Measurements from ENCODE around the gene TOMM20.

TOMM20 gene

DNA sequence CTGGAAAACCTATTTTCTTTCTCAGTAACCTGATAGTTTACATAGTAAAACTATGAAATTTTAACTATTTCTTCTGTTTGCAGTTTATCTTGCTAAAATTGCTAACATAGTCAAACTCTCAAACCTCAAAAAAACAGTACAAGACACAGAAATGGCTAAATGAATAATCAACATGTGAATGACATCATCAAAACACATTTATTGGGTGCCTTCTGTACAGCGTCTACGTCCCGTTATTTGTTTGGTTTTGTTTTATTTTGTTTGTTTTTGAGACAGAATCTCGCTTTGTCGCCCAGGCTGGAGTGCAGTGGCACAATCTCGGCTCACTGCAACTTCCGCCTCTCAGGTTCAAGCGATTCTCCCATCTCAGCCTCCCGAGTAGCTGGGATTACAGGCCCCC, 21.2 kb upstream of the TOMM20 start:
- Histone ChIP-seq H3K36me3 (replicated peaks; ENCODE audit: insufficient read depth, low read length) (peaks cover 11% of the 10 kb centered on the region), H3K9ac (ENCODE audit: low read length) (no peak overlapping the region)

DNA sequence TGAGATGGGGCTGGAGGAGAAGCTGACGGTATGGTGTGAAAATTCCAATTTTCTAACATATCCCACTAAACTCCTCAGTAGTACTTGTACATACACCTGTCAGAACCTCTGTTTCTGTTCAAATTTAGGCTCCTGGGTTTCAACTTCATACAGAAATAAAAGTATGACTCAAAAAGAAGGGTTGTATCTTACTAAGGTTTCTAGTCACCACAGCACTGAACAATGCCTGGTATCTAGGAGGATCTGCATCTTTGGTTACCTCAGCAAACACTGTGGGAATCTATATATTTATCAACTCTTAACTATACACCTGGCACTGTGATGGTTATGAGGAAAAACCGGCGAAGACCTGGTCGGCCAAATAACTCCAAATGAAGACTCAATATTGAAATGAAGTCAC, 18.6 kb upstream of the TOMM20 start:
- Histone ChIP-seq H3F3A (ENCODE audit: insufficient read depth, low read length) (0 out of 2 replicates have a peak, but pooled peaks cover 3% of the 10 kb centered on the region), H3K79me2 (ENCODE audit: low read length) (peaks cover 32% of the 10 kb centered on the region; the same call in 1 of the 2 replicates), H3K4me3 (ENCODE audit: low read length) (no peak overlapping the region), H3K9ac (ENCODE audit: low read length) (no peak overlapping the region), H3K27ac (ENCODE audit: low read length) (no peak overlapping the region), H3K27me3 (replicated peaks; ENCODE audit: insufficient read depth, low read length) (no peaks in the 10 kb centered on the region), H4K20me1 (ENCODE audit: insufficient read depth, low read length) (no peaks in the 10 kb centered on the region), H3K9me2 (replicated peaks; ENCODE audit: insufficient read depth, low read length) (no peaks in the 10 kb centered on the region), H3K4me2 (ENCODE audit: low read depth, low read length) (no peak overlapping the region), H2AFZ (ENCODE audit: low read length) (no peak overlapping the region), H3K36me3 (replicated peaks; ENCODE audit: insufficient read depth, low read length) (peaks cover 8% of the 10 kb centered on the region; the same call in 1 of the 2 replicates), H3K9me3 (replicated peaks; ENCODE audit: insufficient read depth, low read length) (no peaks in the 10 kb centered on the region), H3K4me1 (ENCODE audit: low read length) (no peaks in the 10 kb centered on the region)
- no peak for TF ChIP-seq EZH2phosphoT487 (IDR thresholded peaks at IDR 0.05; ENCODE audit: low read length)
- no peak for TF ChIP-seq EZH2 (optimal IDR thresholded peaks at IDR 0.05; ENCODE audit: low read depth, low read length)
- no peak for DNase-seq

More for the DNA sequence above, 21.2 kb upstream of the TOMM20 start:
- Histone ChIP-seq H3K9me2 (replicated peaks; ENCODE audit: insufficient read depth, low read length) (no peaks in the 10 kb centered on the region), H4K20me1 (ENCODE audit: insufficient read depth, low read length) (no peaks in the 10 kb centered on the region), H3K79me2 (ENCODE audit: low read length) (peaks cover 19% of the 10 kb centered on the region; the same call in 1 of the 2 replicates), H3K4me2 (ENCODE audit: low read depth, low read length) (no peak overlapping the region), H3K27me3 (replicated peaks; ENCODE audit: insufficient read depth, low read length) (no peaks in the 10 kb centered on the region), H3K27ac (ENCODE audit: low read length) (no peak overlapping the region), H3K4me3 (ENCODE audit: low read length) (no peak overlapping the region), H3K4me1 (ENCODE audit: low read length) (no peaks in the 10 kb centered on the region), H2AFZ (ENCODE audit: low read length) (no peak overlapping the region), H3K9me3 (replicated peaks; ENCODE audit: insufficient read depth, low read length) (no peaks in the 10 kb centered on the region), H3F3A (ENCODE audit: insufficient read depth, low read length) (0 out of 2 replicates have a peak, but pooled peaks cover 3% of the 10 kb centered on the region)
- no peak for DNase-seq
- TF ChIP-seq EZH2phosphoT487 (IDR thresholded peaks at IDR 0.05; ENCODE audit: low read length) = no peak
- TF ChIP-seq, protein P1, sequence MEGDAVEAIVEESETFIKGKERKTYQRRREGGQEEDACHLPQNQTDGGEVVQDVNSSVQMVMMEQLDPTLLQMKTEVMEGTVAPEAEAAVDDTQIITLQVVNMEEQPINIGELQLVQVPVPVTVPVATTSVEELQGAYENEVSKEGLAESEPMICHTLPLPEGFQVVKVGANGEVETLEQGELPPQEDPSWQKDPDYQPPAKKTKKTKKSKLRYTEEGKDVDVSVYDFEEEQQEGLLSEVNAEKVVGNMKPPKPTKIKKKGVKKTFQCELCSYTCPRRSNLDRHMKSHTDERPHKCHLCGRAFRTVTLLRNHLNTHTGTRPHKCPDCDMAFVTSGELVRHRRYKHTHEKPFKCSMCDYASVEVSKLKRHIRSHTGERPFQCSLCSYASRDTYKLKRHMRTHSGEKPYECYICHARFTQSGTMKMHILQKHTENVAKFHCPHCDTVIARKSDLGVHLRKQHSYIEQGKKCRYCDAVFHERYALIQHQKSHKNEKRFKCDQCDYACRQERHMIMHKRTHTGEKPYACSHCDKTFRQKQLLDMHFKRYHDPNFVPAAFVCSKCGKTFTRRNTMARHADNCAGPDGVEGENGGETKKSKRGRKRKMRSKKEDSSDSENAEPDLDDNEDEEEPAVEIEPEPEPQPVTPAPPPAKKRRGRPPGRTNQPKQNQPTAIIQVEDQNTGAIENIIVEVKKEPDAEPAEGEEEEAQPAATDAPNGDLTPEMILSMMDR (IDR thresholded peaks at IDR 0.05; ENCODE audit: low read length) = no peak
- TF ChIP-seq EZH2 (optimal IDR thresholded peaks at IDR 0.05; ENCODE audit: low read depth, low read length) = no peak

DNA sequence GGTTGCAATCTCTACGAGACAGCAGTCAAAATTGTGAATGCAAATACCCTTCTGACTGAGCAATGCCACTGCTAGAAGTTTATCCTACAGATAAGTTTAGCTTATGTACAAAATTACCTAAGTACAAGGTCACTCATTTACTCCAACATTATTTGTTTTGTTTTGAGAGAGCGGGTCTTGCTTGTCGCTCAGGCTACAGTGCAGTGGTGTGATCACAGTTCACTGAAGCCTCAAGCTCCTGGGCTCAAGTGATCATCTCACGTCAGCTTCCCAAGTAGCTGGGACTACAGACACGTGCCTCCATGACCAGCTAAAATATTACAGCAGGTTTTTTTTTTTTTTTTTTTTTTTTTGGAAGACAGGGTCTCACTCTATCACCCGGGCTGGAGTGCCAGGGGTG, 17.0 kb upstream of the TOMM20 start:
- H3K27me3 ChIP-seq (replicated peaks; ENCODE audit: insufficient read depth, low read length) = no peaks in the 10 kb centered on the region
- peaks cover 8% of the 10 kb centered on the region; the same call in 1 of the 2 replicates for H3K36me3 ChIP-seq (replicated peaks; ENCODE audit: insufficient read depth, low read length)
- no peaks in the 10 kb centered on the region for H3K4me1 ChIP-seq (ENCODE audit: low read length)
- H3K79me2 ChIP-seq (ENCODE audit: low read length) = peaks cover 31% of the 10 kb centered on the region; the same call in 1 of the 2 replicates
- no peaks in the 10 kb centered on the region for H3K9me2 ChIP-seq (replicated peaks; ENCODE audit: insufficient read depth, low read length)
- no peak overlapping the region for H3K9ac ChIP-seq (ENCODE audit: low read length)
- TF ChIP-seq EZH2phosphoT487 (IDR thresholded peaks at IDR 0.05; ENCODE audit: low read length) (no peak), EZH2 (optimal IDR thresholded peaks at IDR 0.05; ENCODE audit: low read depth, low read length) (no peak)
- TF ChIP-seq, protein P1 (IDR thresholded peaks at IDR 0.05; ENCODE audit: low read length) = no peak
- H3K4me2 ChIP-seq (ENCODE audit: low read depth, low read length) = no peak overlapping the region
- H3K9me3 ChIP-seq (replicated peaks; ENCODE audit: insufficient read depth, low read length) = no peaks in the 10 kb centered on the region
- H2AFZ ChIP-seq (ENCODE audit: low read length) = no peak overlapping the region
- DNase-seq = no peak
- 0 out of 2 replicates have a peak, but pooled peaks cover 3% of the 10 kb centered on the region for H3F3A ChIP-seq (ENCODE audit: insufficient read depth, low read length)
- no peak overlapping the region for H3K27ac ChIP-seq (ENCODE audit: low read length)
- H4K20me1 ChIP-seq (ENCODE audit: insufficient read depth, low read length) = no peaks in the 10 kb centered on the region
- H3K4me3 ChIP-seq (ENCODE audit: low read length) = no peak overlapping the region

DNA sequence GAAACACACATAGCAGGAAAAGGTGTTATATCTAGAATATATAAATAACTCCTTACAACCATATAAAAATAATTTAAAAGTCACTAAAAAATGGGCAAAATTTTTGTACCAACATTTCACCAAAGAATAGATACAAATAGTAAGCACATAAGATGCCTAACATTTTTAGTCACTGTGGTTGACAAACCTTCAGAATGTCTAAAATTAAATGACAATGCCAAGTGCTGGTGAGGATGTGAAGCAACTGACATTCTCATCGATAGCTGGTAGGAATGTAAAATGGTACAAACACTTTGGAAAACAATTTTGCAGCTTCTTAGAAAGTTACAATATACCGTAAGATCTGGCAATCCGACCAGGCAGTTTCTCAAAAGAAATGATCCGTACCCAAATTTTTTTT, 14.4 kb upstream of the TOMM20 start:
- Histone ChIP-seq H3K27me3 (replicated peaks; ENCODE audit: insufficient read depth, low read length) (no peaks in the 10 kb centered on the region), H3K27ac (ENCODE audit: low read length) (no peak overlapping the region), H3K9me3 (replicated peaks; ENCODE audit: insufficient read depth, low read length) (no peaks in the 10 kb centered on the region), H3F3A (ENCODE audit: insufficient read depth, low read length) (no peaks in the 10 kb centered on the region), H3K36me3 (replicated peaks; ENCODE audit: insufficient read depth, low read length) (0 out of 2 replicates have a peak, but pooled peaks cover 3% of the 10 kb centered on the region), H3K9ac (ENCODE audit: low read length) (no peak overlapping the region), H3K4me3 (ENCODE audit: low read length) (no peak overlapping the region), H3K4me1 (ENCODE audit: low read length) (no peaks in the 10 kb centered on the region), H3K9me2 (replicated peaks; ENCODE audit: insufficient read depth, low read length) (no peaks in the 10 kb centered on the region), H3K4me2 (ENCODE audit: low read depth, low read length) (no peak overlapping the region), H3K79me2 (ENCODE audit: low read length) (peaks cover 25% of the 10 kb centered on the region; the same call in 1 of the 2 replicates), H4K20me1 (ENCODE audit: insufficient read depth, low read length) (no peaks in the 10 kb centered on the region), H2AFZ (ENCODE audit: low read length) (no peak overlapping the region)
- no peak for DNase-seq
- TF ChIP-seq EZH2phosphoT487 (IDR thresholded peaks at IDR 0.05; ENCODE audit: low read length) (no peak), EZH2 (optimal IDR thresholded peaks at IDR 0.05; ENCODE audit: low read depth, low read length) (no peak)
- TF ChIP-seq, protein P1 (IDR thresholded peaks at IDR 0.05; ENCODE audit: low read length) = no peak
